IPS DF 6.9 (cell line): Measurements from ENCODE around the gene MRC2.
"Not testable (repeated sequence)": the region's sequence is repeated elsewhere in the genome, so short reads cannot be mapped to it uniquely, and the experiment has no call there.

Experiments used
- DNase-seq: peaks from one replicate; pipeline ENCODE4 v3.0.0-alpha.2; 2013; ENCODE audit warnings: low read depth, low spot score
- H3K27ac ChIP-seq: one replicate; pipeline ENCODE4 v1.5.1; 2013; ENCODE audit warnings: low read length, control low read depth
- H3K27me3 ChIP-seq: 2 replicates; pipeline ENCODE4 v1.6.1; 2013; ENCODE audit warnings: mild to moderate bottlenecking, low read length; ENCODE audit not compliant: control insufficient read depth, insufficient read depth
- H3K36me3 ChIP-seq: 2 replicates; pipeline ENCODE4 v1.6.1; 2013; ENCODE audit warnings: low read length; ENCODE audit not compliant: control insufficient read depth, insufficient read depth
- H3K4me1 ChIP-seq: 2 replicates; pipeline ENCODE4 v1.6.1; 2013; ENCODE audit warnings: low read length; ENCODE audit not compliant: control insufficient read depth, insufficient read depth
- H3K4me3 ChIP-seq: 2 replicates; pipeline ENCODE4 v1.5.1; 2013; ENCODE audit warnings: mild to moderate bottlenecking, low read length
- H3K9me3 ChIP-seq: 2 replicates; pipeline ENCODE4 v1.6.1; 2013; ENCODE audit warnings: low read length, inconsistent platforms; ENCODE audit not compliant: control insufficient read depth, insufficient read depth
- WGBS: extraction: QIAGEN DNeasy Blood & Tissue Kit; methylation state at CpG from one replicate; pipeline ENCODE4 v1.1.7; 2013; ENCODE audit warnings: mixed read lengths, missing lambda C conversion rate; ENCODE audit not compliant: insufficient read length, insufficient coverage; 5-methylcytosine and 5-hydroxymethylcytosine counted together

Gene MRC2

GRCh38 chr17:62691589-62691915 is 64.1 kb downstream of the MRC2 start:
- WGBS = no CpG with 5 or more reads among the region's 8 CpGs
- not testable (repeated sequence) for H3K9me3 ChIP-seq, H3K27ac ChIP-seq, H3K27me3 ChIP-seq, DNase-seq, H3K4me3 ChIP-seq, H3K4me1 ChIP-seq, H3K36me3 ChIP-seq

- H3K36me3 ChIP-seq = no peaks in the 10 kb centered on the region; the same call in 1 of the 2 replicates
- no CpG with 5 or more reads among the region's 20 CpGs for WGBS
These were observed 64.7 kb downstream of the MRC2 start for GRCh38 chr17:62692159-62692651.

GRCh38 chr17:62692721-62693431 is 65.4 kb downstream of the MRC2 start:
- H3K36me3 ChIP-seq = no peaks in the 10 kb centered on the region; the same call in 1 of the 2 replicates
- no peak overlapping the region for H3K4me3 ChIP-seq
- no peak for DNase-seq
- no CpG with 5 or more reads among the region's 14 CpGs for WGBS
- H3K4me1 ChIP-seq = no peaks in the 10 kb centered on the region
- no peaks in the 10 kb centered on the region for H3K27me3 ChIP-seq
- no peak overlapping the region for H3K27ac ChIP-seq
- H3K9me3 ChIP-seq = no peaks in the 10 kb centered on the region

More at GRCh38 chr17:62692159-62692651, 64.7 kb downstream of the MRC2 start:
- Histone ChIP-seq H3K27ac (no peak overlapping the region), H3K4me3 (no peak overlapping the region), H3K9me3 (no peaks in the 10 kb centered on the region), H3K4me1 (no peaks in the 10 kb centered on the region), H3K27me3 (no peaks in the 10 kb centered on the region)
- no peak for DNase-seq

GRCh38 chr17:62693616-62694409 is 66.3 kb downstream of the MRC2 start:
- DNase-seq = no peak
- Histone ChIP-seq H3K4me3 (no peak overlapping the region), H3K4me1 (no peaks in the 10 kb centered on the region), H3K36me3 (no peaks in the 10 kb centered on the region; the same call in 1 of the 2 replicates), H3K27me3 (no peaks in the 10 kb centered on the region), H3K27ac (no peak overlapping the region), H3K9me3 (no peaks in the 10 kb centered on the region)
- WGBS = no CpG with 5 or more reads among the region's 19 CpGs

- not testable (repeated sequence) for H3K4me3 ChIP-seq, DNase-seq, H3K9me3 ChIP-seq, H3K27ac ChIP-seq, H3K4me1 ChIP-seq, H3K36me3 ChIP-seq, H3K27me3 ChIP-seq
- WGBS = no CpG with 5 or more reads among the region's 5 CpGs
These were observed 67.7 kb downstream of the MRC2 start for GRCh38 chr17:62695093-62695738.

GRCh38 chr17:62696256-62696655 is 68.8 kb downstream of the MRC2 start:
- no CpG with 5 or more reads among the region's 10 CpGs for WGBS
- no peak for DNase-seq
- no peak overlapping the region for H3K4me3 ChIP-seq
- H3K27ac ChIP-seq = no peak overlapping the region
- H3K27me3 ChIP-seq = no peaks in the 10 kb centered on the region
- no peaks in the 10 kb centered on the region for H3K9me3 ChIP-seq
- no peaks in the 10 kb centered on the region; the same call in 1 of the 2 replicates for H3K36me3 ChIP-seq
- no peaks in the 10 kb centered on the region for H3K4me1 ChIP-seq

- Histone ChIP-seq H3K27ac (no peak overlapping the region), H3K4me1 (no peaks in the 10 kb centered on the region), H3K4me3 (no peak overlapping the region), H3K9me3 (no peaks in the 10 kb centered on the region), H3K27me3 (no peaks in the 10 kb centered on the region), H3K36me3 (no peaks in the 10 kb centered on the region; the same call in 1 of the 2 replicates)
- no peak for DNase-seq
- no CpG with 5 or more reads among the region's 27 CpGs for WGBS
These were observed 69.4 kb downstream of the MRC2 start for GRCh38 chr17:62696726-62697490.

GRCh38 chr17:62698459-62698858 is 71.0 kb downstream of the MRC2 start:
- H3K4me3 ChIP-seq, DNase-seq, H3K4me1 ChIP-seq, H3K9me3 ChIP-seq, H3K27me3 ChIP-seq, H3K27ac ChIP-seq, H3K36me3 ChIP-seq: not testable (repeated sequence)
- no CpG with 5 or more reads among the region's 11 CpGs for WGBS

GRCh38 chr17:62700964-62701705 is 73.7 kb downstream of the MRC2 start:
- H3K4me3 ChIP-seq = no peak overlapping the region
- no peak overlapping the region for H3K27ac ChIP-seq
- H3K27me3 ChIP-seq = no peaks in the 10 kb centered on the region
- WGBS = no CpG with 5 or more reads among the region's 12 CpGs
- H3K4me1 ChIP-seq = peaks cover 5% of the 10 kb centered on the region
- H3K36me3 ChIP-seq = no peaks in the 10 kb centered on the region
- no peaks in the 10 kb centered on the region for H3K9me3 ChIP-seq
- DNase-seq = no peak
